Keratinocyte (primary cell): ENCODE results near the gene GPR21.

ENCODE experiments used
- EZH2 ChIP-seq: IDR thresholded peaks from one replicate; pipeline ENCODE4 v1.6.1; 2012; ENCODE audit warnings: inconsistent platforms, mild to moderate bottlenecking, low read length, moderate library complexity
- TF ChIP-seq, protein P1 (sequence below), 3 experiments: IDR thresholded peaks in 1 of 3; conservative IDR thresholded peaks in 1 of 3; optimal IDR thresholded peaks in 1 of 3; 2 replicates in 2 of 3; 3 replicates in 1 of 3; pipeline versions ENCODE3 to v1.5.1; 2011; ENCODE audit warnings: low read length in 3 of 3, mild to moderate bottlenecking in 3 of 3, moderate library complexity in 2 of 3, control low read depth in 1 of 3, inconsistent platforms in 1 of 3; ENCODE audit not compliant: insufficient read depth in 2 of 3; ENCODE audit errors: extremely low read depth in 1 of 3

DNA sequence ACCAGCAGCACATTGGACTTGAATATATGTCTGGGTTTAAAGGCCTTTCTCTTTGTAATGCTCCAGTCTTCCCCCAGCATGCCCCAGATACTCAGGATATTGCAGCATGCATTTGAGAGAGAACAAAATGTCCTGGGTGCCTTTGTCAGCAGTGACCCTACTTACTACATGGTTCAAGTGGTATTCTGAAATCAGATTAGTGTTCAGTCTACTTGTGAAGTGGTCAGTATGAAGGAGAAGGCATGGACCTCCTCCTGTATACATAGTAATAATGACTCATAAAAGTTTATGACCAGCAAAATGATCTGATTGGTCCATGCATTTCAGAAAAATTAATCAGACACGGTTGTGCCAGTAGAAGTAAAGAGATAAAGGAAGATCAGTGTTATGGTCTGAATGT lies 25.4 kb downstream of the GPR21 start:
- TF ChIP-seq, protein P1, sequence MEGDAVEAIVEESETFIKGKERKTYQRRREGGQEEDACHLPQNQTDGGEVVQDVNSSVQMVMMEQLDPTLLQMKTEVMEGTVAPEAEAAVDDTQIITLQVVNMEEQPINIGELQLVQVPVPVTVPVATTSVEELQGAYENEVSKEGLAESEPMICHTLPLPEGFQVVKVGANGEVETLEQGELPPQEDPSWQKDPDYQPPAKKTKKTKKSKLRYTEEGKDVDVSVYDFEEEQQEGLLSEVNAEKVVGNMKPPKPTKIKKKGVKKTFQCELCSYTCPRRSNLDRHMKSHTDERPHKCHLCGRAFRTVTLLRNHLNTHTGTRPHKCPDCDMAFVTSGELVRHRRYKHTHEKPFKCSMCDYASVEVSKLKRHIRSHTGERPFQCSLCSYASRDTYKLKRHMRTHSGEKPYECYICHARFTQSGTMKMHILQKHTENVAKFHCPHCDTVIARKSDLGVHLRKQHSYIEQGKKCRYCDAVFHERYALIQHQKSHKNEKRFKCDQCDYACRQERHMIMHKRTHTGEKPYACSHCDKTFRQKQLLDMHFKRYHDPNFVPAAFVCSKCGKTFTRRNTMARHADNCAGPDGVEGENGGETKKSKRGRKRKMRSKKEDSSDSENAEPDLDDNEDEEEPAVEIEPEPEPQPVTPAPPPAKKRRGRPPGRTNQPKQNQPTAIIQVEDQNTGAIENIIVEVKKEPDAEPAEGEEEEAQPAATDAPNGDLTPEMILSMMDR (optimal IDR thresholded peaks at IDR 0.05 in 1 of 3, IDR thresholded peaks at IDR 0.05 in 1 of 3, conservative IDR thresholded peaks at IDR 0.05 in 1 of 3; ENCODE audit: extremely low read depth in 1 of 3, insufficient read depth in 2 of 3, low read length in 3 of 3): no peak
- TF ChIP-seq EZH2: no peak
